T-helper 22 cell (primary cell): ENCODE data around the gene PARK7.
"Not testable (repeated sequence)": the region's sequence is repeated elsewhere in the genome, so short reads cannot be mapped to it uniquely, and the experiment has no call there.

ENCODE experiments used
- DNase-seq: peaks from one replicate; pipeline ENCODE4 v3.0.0-alpha.2; 2020; ENCODE audit warnings: low read depth

Gene PARK7

DNA sequence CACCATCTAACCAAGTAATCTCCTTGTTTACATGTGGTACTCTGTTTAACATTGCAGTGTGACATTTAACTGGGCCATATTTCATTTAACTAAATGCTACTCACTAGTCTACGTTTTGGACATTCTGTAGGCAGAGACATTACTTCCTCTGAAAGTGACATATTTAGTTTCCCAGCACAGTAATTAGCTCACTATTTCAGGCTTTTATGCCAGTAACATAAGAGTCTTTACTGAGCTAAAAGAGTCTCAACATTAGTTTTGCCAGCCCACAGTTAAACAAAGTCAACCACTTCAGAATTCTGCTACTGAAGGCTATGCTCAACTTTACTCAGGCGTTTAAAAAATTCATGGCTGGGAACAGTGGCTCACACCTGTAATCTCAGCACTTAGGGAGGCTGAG is 18.3 kb upstream of the PARK7 start:
- no peak for DNase-seq

DNA sequence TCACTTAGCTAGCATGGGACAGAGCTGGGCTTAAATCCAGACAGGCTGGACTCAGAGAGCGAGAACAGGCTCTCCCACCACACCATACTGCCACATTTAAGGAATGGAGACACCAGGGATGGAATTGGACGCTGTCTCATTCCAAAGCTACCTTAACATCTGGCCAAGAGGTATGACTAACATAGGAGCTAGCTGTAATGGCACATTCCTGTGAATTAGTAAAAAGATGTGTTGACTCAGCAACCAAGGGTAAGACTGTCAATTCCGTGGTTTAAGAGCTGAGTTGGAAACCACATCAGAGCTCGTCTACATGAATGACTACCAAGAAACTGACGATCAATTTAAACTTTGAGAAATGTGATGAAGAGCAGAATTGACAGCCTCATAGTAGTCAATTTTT is 12.6 kb upstream of the PARK7 start:
- peak; percentile 31 for DNase-seq

DNA sequence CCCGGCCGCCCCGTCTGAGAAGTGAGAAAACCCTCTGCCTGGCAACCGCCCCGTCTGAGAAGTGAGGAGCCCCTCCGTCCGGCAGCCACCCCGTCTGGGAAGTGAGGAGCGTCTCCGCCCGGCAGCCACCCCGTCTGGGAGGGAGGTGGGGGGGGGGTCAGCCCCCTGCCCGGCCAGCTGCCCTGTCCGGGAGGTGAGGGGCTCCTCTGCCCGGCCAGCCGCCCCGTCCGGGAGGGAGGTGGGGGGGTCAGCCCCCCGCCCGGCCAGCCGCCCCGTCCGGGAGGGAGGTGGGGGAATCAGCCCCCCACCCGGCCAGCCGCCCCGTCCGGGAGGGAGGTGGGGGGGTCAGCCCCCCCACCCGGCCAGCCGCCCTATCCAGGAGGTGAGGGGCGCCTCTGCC is 8.7 kb upstream of the PARK7 start:
- DNase-seq, result not testable (repeated sequence)

- peak; percentile 55 for DNase-seq
Measured at GRCh38 chr1:7953850-7954609, 7.5 kb upstream of the PARK7 start.

DNA sequence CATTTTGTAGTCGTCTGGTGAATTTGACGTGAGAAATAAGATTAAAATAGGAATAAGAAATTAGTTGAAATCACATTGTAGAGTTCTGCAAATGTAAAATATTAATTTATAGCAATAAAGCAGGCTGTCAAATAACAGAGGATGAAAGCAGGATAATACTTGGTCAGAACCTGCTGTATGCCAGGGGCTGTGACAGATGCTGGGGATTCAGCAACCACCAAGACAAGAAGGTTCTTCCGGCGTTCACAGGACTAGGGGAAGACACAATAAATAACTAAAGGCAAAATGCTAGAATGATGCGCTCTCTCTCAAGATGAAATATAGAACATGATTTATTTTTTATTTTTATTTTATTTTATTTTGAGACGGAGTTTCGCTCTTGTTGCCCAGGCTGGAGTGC is 6.8 kb upstream of the PARK7 start:
- DNase-seq, result no peak

DNA sequence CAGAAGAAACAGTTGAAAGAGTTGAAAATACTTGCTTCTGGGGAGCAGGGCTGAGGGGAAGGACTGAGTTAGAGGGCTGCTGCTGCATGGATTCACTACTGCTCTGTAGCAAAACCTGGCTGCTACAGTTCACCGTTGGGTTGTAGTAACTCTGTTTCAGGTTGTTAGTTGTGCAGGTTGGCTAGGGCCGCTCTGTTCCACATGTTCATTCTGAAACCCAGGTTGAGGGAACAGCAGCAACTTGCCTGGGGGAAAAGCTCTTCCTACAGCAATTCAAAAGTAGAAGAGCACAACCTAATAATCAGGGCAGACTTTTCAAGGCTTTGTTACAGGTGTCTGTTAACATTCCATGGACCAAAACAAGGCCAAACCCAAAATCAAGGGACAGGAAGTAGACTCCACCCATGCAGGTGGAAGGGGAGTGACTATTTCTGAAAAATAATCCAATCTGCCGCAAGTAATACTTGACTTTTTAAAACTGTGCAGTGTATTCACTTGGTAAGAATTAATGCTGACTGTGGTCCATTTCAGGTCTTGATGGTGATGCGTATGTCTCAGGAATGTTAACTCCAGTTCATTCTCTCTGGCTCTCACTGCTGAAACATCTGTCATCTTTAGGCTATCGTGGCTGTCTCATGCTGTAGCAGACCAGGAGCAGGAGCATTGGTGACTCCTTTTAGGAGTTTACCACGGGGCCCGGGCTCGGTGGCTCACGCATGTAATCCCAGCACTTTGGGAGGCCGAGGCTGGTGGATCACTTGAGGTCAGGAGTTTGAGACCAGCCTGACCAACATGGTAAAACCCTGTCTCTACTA is 5.1 kb upstream of the PARK7 start:
- DNase-seq, result no peak

DNA sequence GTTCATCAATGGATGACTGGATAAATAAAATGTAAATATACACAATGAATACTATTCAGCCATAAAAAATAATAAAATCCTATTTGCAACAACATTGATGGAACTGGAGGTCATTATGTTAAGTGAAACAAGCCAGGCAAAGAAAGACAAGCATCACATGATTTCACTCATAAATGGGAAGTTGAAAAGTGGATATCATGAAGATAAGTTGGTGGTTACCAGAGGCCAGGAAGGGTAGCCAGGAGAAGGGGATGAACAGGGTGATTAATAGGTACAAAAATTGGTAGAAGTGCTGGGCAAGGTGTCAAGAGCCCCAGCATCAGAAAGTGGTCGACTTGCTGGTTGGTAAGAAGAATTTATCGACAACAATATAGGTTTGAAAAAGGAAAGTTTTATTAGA is 1.3 kb upstream of the PARK7 start:
- DNase-seq, result no peak

DNA sequence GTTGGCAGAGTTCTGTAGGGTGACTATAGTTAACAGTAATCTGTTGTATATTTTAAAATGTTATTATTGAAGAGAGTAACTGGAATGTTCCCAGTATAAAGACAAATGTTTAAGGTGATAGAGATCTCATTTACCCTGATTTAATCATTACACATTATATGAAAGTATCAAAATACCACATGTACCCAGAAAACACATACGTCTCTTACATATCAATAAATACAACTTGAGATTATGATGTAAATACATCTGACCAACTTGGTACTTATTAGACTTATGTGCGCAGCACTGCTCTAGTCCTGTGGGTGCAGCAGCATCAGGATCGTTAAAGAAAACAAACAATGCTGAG is 670 bp upstream of the PARK7 start:
- DNase-seq, result no peak

GRCh38 chr1:7962014-7962335 is 464 bp downstream of the PARK7 start:
- no peak for DNase-seq

DNA sequence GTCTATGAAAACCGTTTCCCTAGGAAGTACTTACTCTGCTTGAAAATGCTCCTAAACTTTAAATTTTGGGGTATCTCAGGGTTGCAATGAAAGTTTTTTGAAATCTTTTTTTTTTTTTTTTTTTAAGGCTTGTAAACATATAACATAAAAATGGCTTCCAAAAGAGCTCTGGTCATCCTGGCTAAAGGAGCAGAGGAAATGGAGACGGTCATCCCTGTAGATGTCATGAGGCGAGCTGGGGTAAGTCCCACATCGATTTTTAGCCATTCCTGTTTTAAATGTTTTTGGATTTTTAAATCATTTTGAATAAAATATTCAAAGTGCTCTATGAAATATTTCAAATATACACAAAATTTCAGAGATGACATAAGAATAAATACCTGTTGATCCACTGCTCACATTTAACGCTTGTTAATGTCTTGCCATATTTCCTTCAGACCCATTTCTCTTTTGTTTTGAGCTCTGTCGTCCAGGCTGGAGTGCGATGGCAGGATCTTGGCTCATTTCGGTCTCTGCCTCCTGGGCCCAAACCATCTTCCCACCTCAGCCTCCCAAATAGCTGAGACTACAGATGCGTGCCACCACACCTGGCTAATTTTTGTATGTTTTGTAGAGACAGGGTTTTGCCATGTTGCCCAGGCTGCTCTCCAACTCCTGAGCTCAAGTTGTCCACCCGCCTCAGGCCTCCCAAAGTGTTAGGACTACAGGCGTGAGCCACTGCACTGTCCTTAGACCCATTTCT is 1.3 kb downstream of the PARK7 start:
- DNase-seq, result no peak

GRCh38 chr1:7963378-7963730 is 1.8 kb downstream of the PARK7 start:
- not testable (repeated sequence) for DNase-seq

DNA sequence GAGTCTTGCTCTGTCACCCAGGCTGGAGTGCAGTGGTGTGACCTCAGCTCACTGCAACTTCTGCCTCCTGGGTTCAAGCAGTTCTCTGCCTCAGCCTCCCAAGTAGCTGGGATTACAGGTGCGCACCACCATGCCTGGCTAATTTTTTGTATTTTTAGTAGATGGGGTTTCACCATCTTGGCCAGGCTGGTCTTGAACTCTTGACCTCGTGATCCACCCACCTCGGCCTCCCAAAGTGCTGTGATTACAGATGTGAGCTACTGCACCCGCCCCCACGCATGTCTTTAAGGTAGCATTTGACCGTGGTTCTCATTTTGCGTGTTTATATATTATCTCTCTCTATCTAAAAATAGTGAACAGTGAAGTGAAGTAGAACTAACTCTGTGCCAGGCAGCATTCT is 2.3 kb downstream of the PARK7 start:
- not testable (repeated sequence) for DNase-seq

DNA sequence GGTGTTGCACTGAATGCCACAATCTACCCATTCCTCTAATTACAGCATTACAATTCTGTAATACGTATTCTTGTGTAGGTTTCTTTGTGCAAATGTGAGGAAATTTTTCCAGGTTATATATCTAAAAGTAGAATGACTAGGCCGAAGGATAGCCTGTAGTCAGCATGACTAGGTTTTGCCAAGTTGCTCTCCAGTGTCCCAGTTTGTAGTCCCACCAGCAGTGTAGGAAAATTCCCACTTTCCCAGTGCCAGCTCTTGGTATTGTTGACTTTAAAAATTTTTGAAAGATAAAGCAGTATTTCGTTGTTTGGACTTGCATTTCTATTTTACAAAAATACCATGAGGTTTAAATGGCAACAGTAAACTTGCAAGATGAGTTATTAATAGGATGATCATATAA is 3.0 kb downstream of the PARK7 start:
- DNase-seq, result no peak

DNA sequence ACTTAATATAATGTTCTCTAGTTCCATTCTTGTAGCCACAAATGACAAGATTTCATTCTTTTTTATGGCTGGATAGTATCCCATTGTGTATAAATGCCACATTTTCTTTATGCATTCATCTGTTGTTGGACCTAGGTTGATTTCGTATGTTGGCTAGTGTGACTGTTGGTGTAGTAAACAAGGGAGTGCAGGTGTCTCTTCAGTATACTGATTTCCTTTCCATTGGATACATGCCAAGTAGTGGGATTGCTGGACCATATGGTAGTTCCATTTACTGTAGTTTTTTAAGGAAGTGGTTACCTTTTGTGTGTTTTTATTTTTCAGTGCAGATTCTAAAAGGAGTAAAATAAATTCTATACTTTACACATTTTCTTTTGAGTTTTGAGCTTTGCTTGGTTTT is 5.7 kb downstream of the PARK7 start:
- DNase-seq, result no peak

- no peak for DNase-seq
Measured at GRCh38 chr1:7967651-7968050, 6.1 kb downstream of the PARK7 start.

- no peak for DNase-seq
Measured at GRCh38 chr1:7970246-7970645, 8.7 kb downstream of the PARK7 start.

DNA sequence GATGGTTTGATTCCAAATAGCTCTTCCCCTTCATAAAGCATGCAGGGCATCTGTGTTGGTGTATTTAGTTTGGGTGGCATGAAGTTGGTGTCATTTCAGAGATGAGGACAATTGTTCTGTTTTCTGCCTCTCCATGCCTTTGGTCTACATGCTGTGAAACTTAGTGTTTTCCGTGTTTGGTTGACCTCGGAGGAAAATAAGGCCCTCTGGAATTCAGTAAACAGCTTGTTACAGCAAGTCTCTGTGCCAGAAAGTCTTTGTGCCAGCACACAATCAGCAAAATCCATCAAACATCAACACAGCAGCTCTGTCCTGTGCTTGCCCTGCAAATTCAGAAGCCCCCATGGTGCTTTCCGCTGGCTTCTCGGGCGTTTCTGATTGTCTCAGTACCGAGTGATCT is 9.5 kb downstream of the PARK7 start:
- no peak for DNase-seq

GRCh38 chr1:7972285-7972684 is 10.8 kb downstream of the PARK7 start:
- no peak for DNase-seq

DNA sequence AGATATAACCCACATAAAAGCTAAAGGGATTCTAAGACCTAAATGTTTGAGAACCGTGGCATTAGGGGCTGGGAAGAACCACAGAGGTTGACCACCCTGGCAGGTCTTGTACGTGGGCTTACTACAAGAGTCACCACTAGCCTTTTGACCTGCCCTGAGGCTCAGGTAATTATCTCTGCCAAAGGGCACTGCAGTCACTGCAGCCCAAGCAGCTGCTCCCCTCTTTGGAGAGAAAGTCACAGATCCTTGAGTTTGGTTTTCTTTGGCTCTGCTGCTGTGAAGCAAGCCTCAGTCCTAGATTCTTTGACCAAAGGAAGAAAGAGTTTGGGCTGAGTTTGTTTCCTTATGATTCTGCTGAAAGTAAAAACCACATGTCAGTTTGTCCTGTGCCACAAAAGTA is 11.6 kb downstream of the PARK7 start:
- DNase-seq, result no peak

- DNase-seq, result no peak
Measured at GRCh38 chr1:7975212-7975865, 13.8 kb downstream of the PARK7 start.

- no peak for DNase-seq
Measured at GRCh38 chr1:7980984-7981383, 19.5 kb downstream of the PARK7 start.

GRCh38 chr1:7983086-7983778 is 21.7 kb downstream of the PARK7 start:
- DNase-seq, result no peak
